OCI-LY3 (cell line): ENCODE data around the gene NCMAP.

Source experiments
- EZH2phosphoT487 ChIP-seq: fragments of 200-600 bp; shearing (Covaris generic); IDR thresholded peaks from 2 replicates; pipeline ENCODE4 v1.6.1; 2018; ENCODE audit warnings: antibody characterized with exemption, mixed run types, low read depth
- TF ChIP-seq, protein P1 (sequence below): fragments of 200-600, 300-600 bp; sonication (generic); IDR thresholded peaks from 2 replicates; pipeline ENCODE4 v1.5.1; 2014; ENCODE audit warnings: antibody characterized with exemption, low read length, low read depth

DNA sequence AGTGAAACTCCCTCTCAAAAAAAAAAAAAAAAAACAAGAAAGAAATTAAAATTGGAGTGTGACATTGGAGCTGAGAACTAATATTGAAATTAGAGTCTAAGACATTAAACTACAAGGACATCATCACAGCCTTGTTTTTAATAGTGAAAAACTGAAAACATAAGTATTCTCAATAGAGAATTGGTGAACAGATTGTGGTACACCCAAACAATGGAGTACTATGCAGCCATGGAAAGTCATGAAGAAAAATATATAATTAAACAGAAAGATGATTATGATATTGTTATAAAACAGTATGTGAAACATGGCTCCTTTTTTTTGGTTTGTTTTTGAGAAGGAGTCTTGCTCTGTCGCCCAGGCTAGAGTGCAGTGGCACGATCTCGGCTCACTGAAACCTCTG lies 43.4 kb downstream of the NCMAP start:
- TF ChIP-seq, protein P1, sequence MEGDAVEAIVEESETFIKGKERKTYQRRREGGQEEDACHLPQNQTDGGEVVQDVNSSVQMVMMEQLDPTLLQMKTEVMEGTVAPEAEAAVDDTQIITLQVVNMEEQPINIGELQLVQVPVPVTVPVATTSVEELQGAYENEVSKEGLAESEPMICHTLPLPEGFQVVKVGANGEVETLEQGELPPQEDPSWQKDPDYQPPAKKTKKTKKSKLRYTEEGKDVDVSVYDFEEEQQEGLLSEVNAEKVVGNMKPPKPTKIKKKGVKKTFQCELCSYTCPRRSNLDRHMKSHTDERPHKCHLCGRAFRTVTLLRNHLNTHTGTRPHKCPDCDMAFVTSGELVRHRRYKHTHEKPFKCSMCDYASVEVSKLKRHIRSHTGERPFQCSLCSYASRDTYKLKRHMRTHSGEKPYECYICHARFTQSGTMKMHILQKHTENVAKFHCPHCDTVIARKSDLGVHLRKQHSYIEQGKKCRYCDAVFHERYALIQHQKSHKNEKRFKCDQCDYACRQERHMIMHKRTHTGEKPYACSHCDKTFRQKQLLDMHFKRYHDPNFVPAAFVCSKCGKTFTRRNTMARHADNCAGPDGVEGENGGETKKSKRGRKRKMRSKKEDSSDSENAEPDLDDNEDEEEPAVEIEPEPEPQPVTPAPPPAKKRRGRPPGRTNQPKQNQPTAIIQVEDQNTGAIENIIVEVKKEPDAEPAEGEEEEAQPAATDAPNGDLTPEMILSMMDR: no peak
- no peak for TF ChIP-seq EZH2phosphoT487
